ENCODE measurements around the gene CTNNA3.

DNA sequence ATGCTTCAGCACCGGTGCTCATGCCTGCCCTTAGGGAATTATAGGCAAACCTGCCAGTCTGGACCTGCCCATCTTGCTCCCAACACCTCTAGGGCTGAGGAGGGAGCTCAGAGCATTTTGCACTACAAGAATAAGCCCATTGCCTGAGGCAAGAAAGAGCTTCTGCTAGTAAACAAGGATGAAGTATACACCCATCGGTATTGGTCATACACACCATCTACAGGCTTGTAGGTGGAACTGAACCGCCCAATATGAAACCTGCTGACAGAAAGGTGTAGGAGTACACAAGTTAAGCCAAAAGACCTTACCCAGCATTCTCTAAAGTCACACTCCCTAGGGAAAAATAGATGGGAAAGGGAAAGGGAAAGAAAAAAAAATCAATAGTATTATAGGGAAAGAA is 1727.1 kb downstream of the CTNNA3 start:
- TF ChIP-seq EP300 (IDR thresholded peaks at IDR 0.05; ENCODE audit: low read depth), result no peak
- no peak for TF ChIP-seq POLR2A (IDR thresholded peaks at IDR 0.05)
- TF ChIP-seq, protein P1, sequence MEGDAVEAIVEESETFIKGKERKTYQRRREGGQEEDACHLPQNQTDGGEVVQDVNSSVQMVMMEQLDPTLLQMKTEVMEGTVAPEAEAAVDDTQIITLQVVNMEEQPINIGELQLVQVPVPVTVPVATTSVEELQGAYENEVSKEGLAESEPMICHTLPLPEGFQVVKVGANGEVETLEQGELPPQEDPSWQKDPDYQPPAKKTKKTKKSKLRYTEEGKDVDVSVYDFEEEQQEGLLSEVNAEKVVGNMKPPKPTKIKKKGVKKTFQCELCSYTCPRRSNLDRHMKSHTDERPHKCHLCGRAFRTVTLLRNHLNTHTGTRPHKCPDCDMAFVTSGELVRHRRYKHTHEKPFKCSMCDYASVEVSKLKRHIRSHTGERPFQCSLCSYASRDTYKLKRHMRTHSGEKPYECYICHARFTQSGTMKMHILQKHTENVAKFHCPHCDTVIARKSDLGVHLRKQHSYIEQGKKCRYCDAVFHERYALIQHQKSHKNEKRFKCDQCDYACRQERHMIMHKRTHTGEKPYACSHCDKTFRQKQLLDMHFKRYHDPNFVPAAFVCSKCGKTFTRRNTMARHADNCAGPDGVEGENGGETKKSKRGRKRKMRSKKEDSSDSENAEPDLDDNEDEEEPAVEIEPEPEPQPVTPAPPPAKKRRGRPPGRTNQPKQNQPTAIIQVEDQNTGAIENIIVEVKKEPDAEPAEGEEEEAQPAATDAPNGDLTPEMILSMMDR (IDR thresholded peaks at IDR 0.05), result no peak
